ENCODE measurements around the gene NEURL1. TPM values are rescaled to one million over a fixed set of nuclear protein-coding genes. Genes with fewer than 3 reads are reported as not detected.

The NEURL1 gene
- total RNA-seq, 2 experiments from 2014 or later = 0.47 TPM; not detected in 1

GRCh38 chr10:103495321-103495720 lies 1.8 kb downstream of the NEURL1 start:
- intact Hi-C loops (cut with micrococcal nuclease; ENCODE audit: unreplicated experiment) = no loop called here

GRCh38 chr10:103497161-103497915 lies 3.8 kb downstream of the NEURL1 start:
- Histone ChIP-seq H3K4me1 (ENCODE audit: insufficient read depth, low read length, poor library complexity, severe bottlenecking) (peaks cover 39% of the 10 kb centered on the region), H3K9me3 (ENCODE audit: low read length) (no peaks in the 10 kb centered on the region), H3K27ac (ENCODE audit: low read depth, low read length, poor library complexity, severe bottlenecking) (no peak overlapping the region), H3K79me2 (ENCODE audit: insufficient read depth, low read depth, low read length) (no peaks in the 10 kb centered on the region), H3K4me2 (ENCODE audit: low read length) (no peak overlapping the region), H3K9me2 (ENCODE audit: insufficient read depth, low read length) (no peaks in the 10 kb centered on the region), H3K36me3 (ENCODE audit: insufficient read depth, low read length) (no peaks in the 10 kb centered on the region), H2AFZ (ENCODE audit: low read length) (no peak overlapping the region), H3K4me3 (ENCODE audit: low read depth, low read length, poor library complexity, severe bottlenecking) (no peak overlapping the region), H4K20me1 (ENCODE audit: insufficient read depth, low read length) (no peaks in the 10 kb centered on the region)
- POLR2A ChIA-PET = interaction anchor here (0.6 to 0.9 kb wide), 2 partner anchors 91 to 153 kb away, joined by 3 read pairs; no protein-coding TSS in a partner anchor
- no peak for DNase-seq (ENCODE audit: low spot score)
- BruUV-seq (replicated peaks) = no TSS peak
- CTCF ChIA-PET (ENCODE audit: unreplicated experiment) = no interaction called here
- TF ChIP-seq CTCF (conservative IDR thresholded peaks at IDR 0.05; ENCODE audit: low read length) (no peak), EZH2phosphoT487 (IDR thresholded peaks at IDR 0.05; ENCODE audit: borderline replicate concordance, low read depth, low read length) (no peak)
- intact Hi-C loops (cut with micrococcal nuclease; ENCODE audit: unreplicated experiment) = no loop called here

More at GRCh38 chr10:103495321-103495720, 1.8 kb downstream of the NEURL1 start:
- TF ChIP-seq CTCF (conservative IDR thresholded peaks at IDR 0.05; ENCODE audit: low read length) (no peak), EZH2phosphoT487 (IDR thresholded peaks at IDR 0.05; ENCODE audit: borderline replicate concordance, low read depth, low read length) (no peak)
- Histone ChIP-seq H3K9me2 (ENCODE audit: insufficient read depth, low read length) (no peaks in the 10 kb centered on the region), H4K20me1 (ENCODE audit: insufficient read depth, low read length) (no peaks in the 10 kb centered on the region), H3K27ac (ENCODE audit: low read depth, low read length, poor library complexity, severe bottlenecking) (no peak overlapping the region), H3K4me2 (ENCODE audit: low read length) (no peak overlapping the region), H3K4me1 (ENCODE audit: insufficient read depth, low read length, poor library complexity, severe bottlenecking) (peaks cover 43% of the 10 kb centered on the region), H3K9me3 (ENCODE audit: low read length) (no peaks in the 10 kb centered on the region), H3K79me2 (ENCODE audit: insufficient read depth, low read depth, low read length) (no peaks in the 10 kb centered on the region), H3K4me3 (ENCODE audit: low read depth, low read length, poor library complexity, severe bottlenecking) (no peak overlapping the region), H3K36me3 (ENCODE audit: insufficient read depth, low read length) (no peaks in the 10 kb centered on the region), H2AFZ (ENCODE audit: low read length) (no peak overlapping the region)
- CTCF ChIA-PET (ENCODE audit: unreplicated experiment) = no interaction called here
- no peak for DNase-seq (ENCODE audit: low spot score)
- POLR2A ChIA-PET = no interaction called here
- no TSS peak for BruUV-seq (replicated peaks)
